Kasumi-1 (cell line): ENCODE data around the gene SEC24B.

ENCODE experiments used
- DNase-seq, 2 experiments: peaks; one replicate each; lab custom pipeline; 2025; lab: John Stamatoyannopoulos, UW

The SEC24B gene

DNA sequence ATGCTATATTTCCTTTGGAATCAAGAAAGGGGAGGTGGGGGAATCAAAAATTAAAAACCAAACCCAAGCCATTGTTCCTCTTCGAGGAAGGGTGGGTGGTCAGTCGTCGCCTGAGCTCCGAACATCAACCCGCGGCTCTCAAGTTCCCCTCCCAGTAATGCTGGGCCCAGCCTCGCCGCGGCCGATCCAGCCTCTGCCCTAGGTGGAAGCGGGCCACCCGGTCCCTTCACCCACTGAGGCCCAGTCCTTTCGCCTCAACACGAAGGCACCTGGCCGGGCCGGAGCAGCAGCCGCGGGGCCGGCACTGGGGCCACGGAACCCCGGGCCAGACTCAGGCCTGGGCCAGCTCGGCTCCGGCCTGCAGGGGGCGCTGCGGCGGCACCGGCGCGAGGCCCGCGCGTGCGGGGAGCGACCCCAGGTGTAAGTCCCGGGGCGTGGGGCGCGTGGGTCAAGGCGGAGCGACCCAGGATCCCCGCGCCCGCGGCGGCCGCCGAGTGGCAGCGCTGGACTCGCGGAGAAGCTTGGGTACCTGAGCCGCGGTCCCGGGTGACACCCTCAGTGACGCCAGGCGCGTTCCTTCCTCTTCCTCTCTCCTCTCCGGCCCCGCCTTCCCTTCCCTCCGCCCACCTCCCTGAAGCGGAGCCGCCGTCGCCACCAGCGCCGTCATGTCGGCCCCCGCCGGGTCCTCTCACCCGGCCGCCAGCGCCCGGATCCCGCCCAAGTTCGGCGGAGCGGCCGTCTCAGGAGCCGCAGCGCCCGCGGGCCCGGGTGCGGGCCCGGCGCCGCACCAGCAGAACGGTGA lies at the start of gene SEC24B:
Gene SEC24B (plus strand): TSS at position 611 of the 802 bp plus-strand sequence. CDS start 55 bp downstream, at position 666.
- DNase-seq = peak; percentile 77 to 83

DNA sequence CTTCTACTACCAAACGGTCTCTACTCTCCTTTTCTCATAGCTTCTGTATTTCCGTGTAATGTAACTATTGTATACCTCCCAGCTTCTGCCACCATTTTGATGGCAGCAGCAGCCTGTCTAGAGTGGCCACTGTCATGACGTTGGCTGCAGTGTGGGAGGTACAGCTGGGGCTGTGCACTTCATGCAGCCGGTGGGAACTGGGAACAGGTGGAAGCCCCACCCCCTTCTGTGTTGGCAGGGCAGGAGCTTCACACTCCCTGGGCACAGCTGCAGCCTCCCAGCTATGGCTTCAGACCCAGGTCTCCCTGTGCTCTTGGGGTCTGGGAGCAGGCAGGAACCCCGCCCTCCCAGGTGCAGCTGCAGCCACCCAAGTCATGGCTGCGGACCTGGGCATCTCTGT lies 49.8 kb upstream of the SEC24B start:
- no peak for DNase-seq

DNA sequence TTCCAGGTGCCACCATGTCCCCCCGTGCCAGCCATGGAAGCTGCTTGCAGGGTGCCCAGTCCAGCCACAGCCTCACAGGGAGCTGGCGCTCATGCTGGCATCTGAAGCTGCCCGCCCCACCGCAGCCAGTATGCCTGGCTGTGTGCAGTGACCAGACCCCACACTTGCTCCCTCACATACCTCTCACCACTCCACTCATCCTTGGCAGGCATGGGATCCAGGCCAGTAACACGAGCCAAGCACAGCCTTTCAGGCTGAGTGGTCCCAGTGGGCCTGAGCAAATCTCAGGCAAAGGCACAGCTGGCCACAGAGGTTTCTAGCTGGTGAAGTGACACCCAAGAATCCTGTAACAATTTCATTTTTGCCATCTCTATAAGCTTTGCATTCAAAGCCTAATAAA lies 48.4 kb upstream of the SEC24B start:
- no peak for DNase-seq

DNA sequence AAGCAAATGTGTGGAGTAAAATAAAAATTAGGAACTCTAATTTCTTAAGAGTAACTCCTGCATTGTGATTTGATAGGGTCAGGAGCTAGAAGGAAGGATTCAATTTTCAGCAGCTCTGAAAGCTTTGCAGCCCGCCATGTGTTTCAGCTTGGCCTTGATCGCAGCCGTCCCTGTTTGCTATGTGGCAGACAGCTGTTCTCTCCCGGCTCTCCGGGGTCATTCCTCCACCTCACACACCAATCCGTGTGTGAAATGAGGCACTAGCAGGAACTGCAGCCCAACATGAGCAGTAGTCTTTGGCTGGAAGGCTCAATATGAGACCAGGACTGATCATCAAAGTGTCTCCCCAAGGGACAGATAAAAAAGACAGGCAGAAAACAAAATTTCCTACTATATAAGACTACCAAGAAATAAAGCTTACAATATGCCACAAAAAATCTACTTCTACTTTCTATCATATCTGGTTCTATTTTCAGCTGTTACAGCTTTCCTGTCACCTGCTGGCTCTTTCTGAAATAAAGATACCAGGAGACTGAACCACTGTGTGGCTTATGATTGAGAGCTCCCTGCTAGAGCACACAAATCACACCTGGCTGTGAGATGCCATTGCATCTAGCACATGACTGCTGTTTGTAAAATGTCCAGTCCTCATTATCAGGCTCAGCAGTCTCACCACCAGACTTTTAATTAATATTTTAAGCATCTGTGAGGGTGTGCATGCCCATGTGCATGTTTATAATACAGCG lies 44.1 kb upstream of the SEC24B start:
- DNase-seq = no peak

DNA sequence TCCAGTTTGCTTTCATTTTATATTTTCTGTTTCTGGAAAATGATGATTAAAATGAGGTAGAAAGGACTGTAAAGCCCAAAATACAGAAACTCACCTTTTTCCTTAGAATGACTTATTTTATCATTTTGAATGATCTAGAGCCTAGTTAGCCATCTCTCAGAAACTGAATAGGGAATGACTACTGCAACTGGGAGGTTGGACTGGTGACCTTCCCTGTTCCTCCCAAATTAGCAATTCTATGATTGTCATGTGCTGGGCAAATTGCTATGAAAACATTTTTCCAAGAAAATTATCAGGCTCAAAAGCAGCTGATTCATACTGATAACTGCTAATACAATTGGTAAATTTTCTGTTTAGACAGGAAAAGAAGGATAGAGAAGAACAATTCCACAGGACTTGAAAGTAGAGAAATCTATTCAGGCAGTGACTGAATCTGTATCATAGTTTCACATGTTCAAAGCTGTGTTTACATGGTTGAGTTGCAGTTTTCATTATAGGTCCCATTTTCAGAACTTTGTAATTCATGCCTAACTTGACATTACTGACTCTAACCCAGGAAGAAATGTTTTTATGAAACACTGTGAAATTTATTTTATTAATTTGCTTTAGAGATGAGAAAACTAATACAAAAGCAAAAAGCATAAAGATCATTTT lies 43.4 kb upstream of the SEC24B start:
- DNase-seq = no peak

DNA sequence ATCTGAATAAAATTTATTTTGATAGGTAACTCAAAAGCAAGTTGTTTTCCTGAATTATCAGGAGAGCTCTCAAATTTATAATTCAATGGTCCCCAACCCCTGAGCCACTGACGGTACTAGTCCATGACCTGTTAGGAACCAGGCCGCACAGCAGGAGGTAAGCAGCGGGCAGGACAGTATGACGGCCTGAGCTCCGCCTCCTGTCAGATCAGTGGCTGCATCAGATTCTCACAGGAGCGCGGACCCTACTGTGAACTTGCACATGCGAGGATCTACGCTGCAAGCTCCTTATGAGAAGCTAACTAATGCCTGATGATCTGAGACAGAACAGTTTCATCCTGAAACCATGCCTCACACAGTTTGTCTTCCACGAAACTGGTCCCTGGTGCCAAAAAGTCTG lies 37.9 kb upstream of the SEC24B start:
- no peak for DNase-seq

DNA sequence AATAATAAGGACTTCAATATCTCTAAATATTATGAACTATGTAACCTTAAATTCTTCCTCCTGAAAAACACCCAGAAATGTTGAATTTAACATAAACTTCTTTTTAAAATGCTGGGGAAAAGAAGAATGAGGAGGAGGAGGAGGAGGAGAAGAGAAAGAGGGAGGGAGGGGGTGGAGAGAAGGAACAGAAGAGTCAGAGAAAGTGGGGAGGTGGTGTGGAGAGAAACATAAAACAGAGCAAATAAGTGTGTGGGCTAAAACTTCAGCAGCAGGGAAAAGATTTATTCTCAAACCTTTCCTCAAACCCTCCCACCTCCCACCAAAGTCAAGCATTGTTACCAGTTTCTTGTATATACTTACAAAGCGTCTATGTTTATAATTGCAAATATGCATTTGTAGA lies 34.7 kb upstream of the SEC24B start:
- no peak for DNase-seq

DNA sequence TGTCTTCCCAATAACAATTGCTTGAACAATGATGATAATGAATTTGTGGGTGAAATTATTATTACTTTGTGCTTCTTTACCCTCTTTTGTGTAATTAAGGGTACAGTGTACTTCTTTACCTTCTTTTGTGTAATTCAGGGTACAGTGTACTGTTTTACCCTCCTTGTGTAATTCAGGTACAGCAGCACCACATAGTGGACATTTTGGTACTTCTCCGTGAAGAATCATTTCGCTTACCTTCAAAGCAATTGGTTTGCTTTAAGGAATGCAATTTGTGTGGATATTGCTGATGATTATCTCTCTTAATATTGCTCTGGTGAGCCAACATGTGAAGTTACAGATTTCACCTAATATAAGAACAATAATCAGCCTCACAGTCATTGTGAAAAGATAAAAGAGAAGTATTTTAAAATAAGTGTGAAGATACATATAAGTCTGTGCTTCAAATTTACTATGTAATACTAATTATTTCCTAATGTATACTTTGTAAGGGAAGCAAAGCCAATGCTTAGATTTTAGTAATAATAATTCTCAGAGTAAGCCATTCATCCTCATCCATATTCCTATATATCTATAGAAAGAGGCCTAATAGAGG lies 27.2 kb upstream of the SEC24B start:
- peak; percentile 69 to 71 for DNase-seq

DNA sequence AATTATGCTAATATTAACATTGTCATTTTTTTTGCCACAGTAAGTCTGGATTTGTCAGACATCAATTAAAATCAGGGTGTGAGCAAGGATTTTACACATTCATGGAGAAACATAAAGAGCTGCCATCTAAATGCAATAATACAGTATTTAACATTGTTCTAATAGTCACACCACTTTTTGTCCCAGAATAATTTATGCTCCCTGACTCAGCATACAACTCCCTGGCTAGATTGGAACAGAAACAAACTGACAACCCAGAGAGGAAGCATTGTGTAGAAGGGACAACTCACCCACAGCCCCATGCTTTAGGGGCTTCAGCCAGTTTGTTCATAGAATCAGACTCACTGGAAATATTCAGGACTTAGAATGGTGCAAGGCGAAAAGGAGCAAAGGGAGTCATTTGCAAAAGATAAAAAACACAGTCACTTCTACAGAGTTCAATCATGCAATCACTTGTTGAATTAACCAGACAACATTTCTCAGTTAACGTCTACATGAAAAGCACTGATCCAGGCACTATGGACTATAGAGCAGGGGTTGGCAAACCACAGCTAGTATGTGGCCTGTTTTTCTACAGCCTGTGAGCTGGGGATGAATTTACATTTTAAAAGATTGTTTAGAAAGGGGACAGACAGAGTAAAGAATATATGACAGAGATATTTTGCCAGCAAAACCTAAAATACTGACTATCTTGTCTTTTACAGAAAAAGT lies 26.4 kb upstream of the SEC24B start:
- no peak for DNase-seq

DNA sequence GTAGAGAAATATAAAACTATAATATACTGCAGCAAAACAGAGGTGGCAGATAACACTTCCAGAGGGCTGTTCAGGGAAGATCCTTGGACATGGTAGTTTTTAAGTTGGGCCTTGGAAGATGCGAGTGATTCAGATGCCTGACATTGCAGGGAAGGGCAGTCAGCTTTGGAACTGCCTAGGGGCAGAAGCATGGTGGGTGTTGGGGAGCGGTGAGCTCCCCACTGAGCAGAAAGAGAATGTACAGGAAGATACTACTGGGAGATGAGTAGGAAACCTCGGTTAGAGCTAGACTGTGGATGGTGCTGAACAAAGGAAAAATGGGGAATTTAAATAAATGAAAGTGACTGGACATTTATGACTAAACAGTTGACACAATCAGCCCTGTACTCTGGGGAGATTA lies 24.9 kb upstream of the SEC24B start:
- no peak for DNase-seq

DNA sequence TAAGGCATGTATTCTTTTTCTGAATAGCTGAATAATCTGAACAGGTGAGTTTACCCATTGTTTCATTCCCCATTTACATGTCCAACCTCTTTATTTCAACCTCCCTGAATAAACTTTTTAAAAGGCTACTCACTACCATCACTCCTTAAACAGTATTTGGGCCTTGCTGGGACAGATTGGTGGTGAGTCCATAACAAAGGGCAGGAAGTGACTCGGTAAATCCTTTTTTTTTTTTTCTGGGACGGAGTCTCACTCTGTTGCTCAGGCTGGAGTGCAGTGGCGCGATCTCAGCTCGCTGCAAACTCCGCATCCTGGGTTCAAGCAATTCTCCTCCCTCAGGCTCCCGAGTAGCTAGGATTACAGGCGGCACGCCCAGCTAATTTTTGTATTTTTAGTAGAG lies 23.4 kb upstream of the SEC24B start:
- no peak for DNase-seq

DNA sequence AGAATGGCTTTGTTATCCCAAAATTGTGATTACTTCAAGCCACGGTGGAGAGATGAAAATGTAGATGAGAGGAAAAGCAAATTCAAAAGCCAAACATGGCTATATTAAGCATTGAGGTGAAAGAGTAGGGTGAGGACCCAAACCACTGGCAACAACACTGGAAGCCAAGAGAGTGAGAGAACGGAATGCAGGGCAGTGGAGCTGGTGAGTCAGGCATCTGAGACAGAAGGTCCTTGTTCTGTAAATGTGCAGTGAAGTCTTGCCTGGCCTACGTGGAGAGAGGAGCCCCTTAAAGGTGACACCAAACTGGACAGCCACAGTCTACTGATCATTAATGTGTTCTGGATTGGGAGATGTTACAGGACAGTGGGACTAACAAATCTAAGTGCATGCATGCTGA lies 22.8 kb upstream of the SEC24B start:
- DNase-seq = no peak

DNA sequence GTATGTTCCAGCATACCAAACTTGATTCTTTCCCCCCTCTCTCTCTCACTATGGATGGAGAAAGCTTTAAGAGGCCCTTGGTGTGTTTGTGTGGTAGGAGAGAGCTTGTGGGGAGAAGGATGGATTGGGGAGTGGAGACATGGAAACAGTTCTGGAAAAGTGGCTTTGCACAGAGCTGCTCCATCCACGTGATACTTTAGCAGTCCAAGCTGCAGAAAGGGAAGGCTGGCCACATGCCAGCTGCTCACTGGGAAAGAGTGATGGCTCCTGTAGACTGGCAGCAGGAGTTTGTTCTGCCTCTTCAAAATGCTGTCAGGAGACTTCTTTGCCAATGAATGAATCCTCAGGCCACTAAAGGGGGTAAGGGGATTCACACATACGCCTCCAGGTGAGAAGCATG lies 21.7 kb upstream of the SEC24B start:
- no peak for DNase-seq

DNA sequence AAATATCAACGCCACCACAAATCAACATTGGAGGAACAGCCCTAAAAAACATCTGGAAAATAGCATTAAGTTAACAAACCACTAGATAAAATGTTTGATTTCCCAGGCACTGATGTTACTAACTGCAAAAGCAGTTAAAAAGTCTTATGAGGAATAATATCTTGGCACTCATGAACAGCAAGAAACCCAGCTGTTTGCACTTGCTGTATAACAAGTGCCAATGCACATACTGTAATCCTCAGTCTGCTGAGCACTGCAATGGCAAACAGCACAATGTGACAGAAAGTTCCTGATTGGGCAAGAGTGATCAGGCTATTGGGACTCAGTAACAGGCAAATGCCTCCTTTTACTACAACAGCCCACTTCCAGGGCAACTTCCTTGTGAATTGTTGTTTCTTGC lies 20.8 kb upstream of the SEC24B start:
- DNase-seq = no peak

DNA sequence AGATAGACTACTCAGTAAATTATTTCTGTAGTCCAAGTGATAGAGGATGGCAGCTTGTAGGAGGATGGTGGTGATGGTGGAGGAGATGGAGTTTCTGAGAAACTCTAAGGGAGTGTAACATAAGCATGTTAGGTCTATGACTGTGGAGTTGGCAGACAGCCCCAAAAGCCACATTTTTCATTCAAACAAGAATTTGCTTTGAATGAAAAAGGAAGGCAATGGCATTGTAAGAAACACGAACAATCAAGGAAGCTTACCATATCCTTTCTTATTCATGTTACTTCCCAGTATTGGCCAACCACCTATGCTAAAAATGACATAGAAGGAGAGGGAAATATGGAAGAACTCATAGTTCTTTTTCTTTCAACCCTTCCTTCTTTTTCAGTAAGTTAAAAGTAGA lies 18.7 kb upstream of the SEC24B start:
- no peak for DNase-seq

DNA sequence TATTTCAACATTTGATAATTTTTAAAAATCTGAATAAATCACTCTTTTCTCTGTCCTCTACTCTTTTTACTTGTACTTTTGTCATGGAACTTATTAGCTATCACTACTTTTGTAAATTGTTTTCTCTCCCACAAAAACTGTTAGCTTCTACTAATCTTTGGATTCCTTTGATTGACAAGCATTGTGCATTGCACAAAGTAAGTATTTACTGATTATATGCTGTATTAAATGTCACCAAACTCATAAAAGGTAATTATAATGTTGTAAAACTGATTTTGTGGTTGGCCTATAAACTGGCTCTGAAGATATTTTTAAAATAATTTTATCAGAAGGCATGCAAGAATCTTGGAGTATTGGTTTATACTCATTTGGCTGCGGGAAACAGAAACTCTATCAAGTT lies 15.0 kb upstream of the SEC24B start:
- DNase-seq = no peak

DNA sequence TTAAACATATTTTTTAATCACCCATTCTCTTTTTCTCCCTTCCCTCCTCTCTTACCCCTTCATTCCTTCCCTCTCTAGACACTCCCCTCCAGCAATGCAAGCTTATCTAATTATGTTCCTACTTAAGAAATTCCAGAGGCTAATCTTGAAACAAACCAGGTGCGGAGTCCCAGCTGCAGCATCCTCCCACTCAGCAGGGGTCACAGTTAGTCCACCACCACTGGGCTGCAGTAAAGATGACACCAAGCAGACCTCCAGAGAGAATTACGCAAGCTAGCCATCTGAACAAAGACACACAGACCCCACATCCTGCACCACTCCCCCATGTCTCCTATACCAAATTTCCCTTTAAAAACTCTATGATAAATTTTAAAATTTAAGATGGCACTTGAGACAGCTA lies 13.9 kb upstream of the SEC24B start:
- DNase-seq = peak in 1 of 2 experiments; percentile 9

DNA sequence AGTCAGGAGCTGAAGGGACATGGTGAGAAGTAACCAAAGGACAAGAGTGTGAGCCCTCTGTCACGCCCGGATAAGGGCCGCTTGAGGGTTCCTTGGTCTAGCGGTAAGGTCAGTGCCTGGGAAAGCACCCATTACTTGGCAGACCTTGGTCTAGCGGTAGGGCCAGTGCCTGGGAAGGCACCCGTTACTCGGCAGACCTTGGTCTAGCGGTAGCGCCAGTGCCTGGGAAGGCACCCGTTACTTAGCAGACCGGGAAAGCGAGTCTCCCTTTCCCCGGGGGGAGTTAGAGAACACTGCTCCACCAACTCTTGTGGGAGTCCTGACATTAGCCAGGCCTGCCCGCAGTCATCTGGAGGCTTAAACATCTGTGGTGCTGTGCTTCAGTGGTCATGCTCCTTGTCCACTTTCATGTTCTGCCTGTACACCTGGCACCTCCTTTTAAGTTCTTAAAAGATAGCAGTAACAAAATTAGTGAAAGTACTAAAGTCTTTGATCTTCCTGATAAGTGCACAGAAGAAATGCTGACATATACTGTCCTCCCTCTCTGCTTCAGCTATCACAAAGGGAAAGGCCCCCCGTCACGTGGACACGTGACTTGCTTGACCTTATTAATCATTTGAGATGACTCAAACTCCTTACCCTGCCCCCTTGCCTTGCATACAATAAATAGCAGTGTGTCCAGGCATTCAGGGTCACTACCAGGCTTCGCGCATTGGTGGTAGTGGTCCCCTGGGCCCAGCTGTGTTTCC lies 9.3 kb upstream of the SEC24B start:
- no peak for DNase-seq

DNA sequence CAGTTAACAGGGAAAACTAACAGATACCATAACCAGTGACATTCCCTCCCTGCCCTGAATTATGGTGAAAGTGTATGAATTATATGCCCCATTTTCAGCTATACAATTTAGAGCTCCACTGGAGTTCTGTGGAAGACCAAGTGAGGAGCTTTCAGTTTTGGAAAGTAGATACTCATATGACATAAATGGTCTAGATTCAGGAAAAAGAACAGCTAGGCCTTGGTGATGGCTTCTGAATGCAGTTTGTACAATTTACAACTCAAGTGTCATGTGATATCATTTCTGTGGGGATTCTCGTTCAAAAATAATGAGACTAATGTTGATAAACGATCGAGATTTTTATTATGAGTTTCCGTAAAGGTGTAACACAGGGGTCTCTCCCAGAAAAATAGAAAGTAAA lies 8.2 kb upstream of the SEC24B start:
- no peak for DNase-seq

DNA sequence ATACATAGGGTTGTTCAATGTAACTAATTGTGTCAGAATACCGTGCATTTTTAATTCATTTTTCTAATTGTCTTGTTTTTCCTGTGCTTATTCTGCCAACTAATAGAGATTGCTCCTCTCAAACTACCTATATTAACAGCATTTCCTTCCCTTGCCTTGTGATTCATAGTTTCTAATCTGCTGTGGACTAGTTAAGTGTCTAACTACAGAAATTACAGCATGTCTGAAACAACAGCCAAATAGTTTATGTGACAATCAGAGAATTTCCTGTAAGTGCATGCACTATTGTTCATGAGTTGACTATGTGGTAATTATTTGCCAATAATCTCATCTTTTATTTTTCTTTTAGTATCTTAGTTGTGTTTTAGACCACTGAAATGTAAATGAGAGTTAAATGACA lies 4.1 kb upstream of the SEC24B start:
- no peak for DNase-seq

DNA sequence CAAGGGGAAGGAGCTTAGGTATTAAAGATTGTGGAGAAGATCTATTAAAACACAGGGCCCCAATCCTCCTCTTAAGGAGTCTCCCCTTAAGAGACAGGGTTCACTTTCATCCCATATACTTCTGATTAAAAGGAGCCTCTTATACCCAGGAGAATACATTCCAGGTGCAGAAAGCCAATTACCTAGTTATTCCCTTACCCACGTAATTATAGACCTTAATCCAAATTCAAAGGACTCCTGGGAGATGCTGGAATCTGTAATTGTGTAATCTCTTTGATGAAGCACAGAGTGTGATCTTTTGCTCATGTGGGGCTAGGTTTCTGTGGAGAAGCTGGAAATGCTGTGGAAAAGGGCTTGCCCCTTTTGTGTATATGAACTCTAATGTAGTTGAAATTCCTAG lies 1.4 kb upstream of the SEC24B start:
- DNase-seq = no peak
